ENCODE data around the gene DGKH. TPM values are rescaled to one million over a fixed set of nuclear protein-coding genes. Genes with fewer than 3 reads are reported as not detected.

The DGKH gene
- total and polyA plus RNA-seq, 2 of the 13 experiments (the other 11 are each of a cell fraction or from before 2014, with no cell fraction given) = 0.01 to 0.13 TPM

DNA sequence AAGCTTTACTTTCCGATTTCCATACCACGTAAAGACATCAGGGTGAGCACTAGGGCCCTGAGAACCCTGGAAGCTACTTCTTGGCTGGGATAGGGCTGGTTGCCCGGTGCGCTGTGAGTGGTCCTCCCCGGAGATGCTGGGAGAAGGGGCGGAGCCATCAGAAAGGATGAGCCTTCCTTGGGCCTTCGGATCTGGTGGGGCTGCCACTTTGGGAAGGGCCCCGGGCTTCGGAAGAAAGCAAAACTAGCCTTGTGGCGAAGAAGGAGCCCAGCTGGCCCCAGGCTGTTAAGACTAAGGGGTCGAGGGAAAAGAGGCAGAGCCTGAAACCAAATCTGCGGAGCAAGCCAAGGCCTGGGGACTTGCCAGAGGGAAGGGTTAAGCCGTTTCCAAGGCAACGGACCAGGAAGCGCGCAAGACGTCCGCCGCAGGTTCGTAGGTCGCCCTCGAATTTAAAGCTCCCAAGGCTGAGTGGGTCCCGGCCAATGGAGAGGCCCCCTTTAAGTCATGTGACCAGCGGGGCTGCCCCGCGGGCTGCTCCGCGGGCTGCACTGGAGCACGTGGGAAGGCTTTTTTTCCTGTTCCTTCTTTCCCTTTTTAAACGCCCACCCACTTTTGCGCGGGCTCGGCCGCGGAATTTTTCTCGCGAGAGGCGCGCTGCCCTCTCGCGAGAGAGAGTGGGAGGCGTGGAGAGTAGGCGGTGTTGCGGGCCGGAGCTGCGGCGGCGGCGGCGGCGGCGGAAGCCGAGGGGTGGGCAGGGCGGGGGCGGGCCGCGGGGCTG is 223.1 kb downstream of the DGKH start (continued):
- TF ChIP-seq CENPX (CRISPR knock-in tag; IDR thresholded peaks at IDR 0.05) (no peak), HNRNPL (IDR thresholded peaks at IDR 0.05; ENCODE audit: low read depth, low read length) (0 out of 2 replicates have a peak, but pooled peaks have one; percentile 23), MYC (CRISPR knock-in tag; IDR thresholded peaks at IDR 0.05; ENCODE audit: borderline replicate concordance) (peak; percentile 55; the same call in 1 of the 2 replicates), U2AF2 (IDR thresholded peaks at IDR 0.05; ENCODE audit: low read depth, low read length) (no peak), ZMAT3 (CRISPR knock-in tag; conservative IDR thresholded peaks at IDR 0.05) (peak; percentile 77; the same call in 1 of the 2 replicates), HES4 (CRISPR knock-in tag; IDR thresholded peaks at IDR 0.05; ENCODE audit: borderline replicate concordance) (0 out of 2 replicates have a peak, but pooled peaks have one; percentile 55), TBX2 (CRISPR knock-in tag; IDR thresholded peaks at IDR 0.05; ENCODE audit: borderline replicate concordance) (no peak), SNAI1 (CRISPR knock-in tag; IDR thresholded peaks at IDR 0.05; ENCODE audit: borderline replicate concordance) (no peak), IRF9 (CRISPR knock-in tag; IDR thresholded peaks at IDR 0.05; ENCODE audit: borderline replicate concordance) (no peak), TP53 (CRISPR knock-in tag; conservative IDR thresholded peaks at IDR 0.05) (no peak), ASH2L (IDR thresholded peaks at IDR 0.05; ENCODE audit: insufficient read length, low read depth, low read length) (peak; percentile 43), ZNF766 (CRISPR knock-in tag; IDR thresholded peaks at IDR 0.05; ENCODE audit: borderline replicate concordance) (peak; percentile 92; the same call in 1 of the 2 replicates), PRPF4 (IDR thresholded peaks at IDR 0.05; ENCODE audit: low read depth, low read length, poor library complexity, severe bottlenecking) (no peak), ATF1 (CRISPR knock-in tag; IDR thresholded peaks at IDR 0.05) (no peak), CEBPG (CRISPR knock-in tag; IDR thresholded peaks at IDR 0.05) (no peak)
- TF ChIP-seq, protein P1, sequence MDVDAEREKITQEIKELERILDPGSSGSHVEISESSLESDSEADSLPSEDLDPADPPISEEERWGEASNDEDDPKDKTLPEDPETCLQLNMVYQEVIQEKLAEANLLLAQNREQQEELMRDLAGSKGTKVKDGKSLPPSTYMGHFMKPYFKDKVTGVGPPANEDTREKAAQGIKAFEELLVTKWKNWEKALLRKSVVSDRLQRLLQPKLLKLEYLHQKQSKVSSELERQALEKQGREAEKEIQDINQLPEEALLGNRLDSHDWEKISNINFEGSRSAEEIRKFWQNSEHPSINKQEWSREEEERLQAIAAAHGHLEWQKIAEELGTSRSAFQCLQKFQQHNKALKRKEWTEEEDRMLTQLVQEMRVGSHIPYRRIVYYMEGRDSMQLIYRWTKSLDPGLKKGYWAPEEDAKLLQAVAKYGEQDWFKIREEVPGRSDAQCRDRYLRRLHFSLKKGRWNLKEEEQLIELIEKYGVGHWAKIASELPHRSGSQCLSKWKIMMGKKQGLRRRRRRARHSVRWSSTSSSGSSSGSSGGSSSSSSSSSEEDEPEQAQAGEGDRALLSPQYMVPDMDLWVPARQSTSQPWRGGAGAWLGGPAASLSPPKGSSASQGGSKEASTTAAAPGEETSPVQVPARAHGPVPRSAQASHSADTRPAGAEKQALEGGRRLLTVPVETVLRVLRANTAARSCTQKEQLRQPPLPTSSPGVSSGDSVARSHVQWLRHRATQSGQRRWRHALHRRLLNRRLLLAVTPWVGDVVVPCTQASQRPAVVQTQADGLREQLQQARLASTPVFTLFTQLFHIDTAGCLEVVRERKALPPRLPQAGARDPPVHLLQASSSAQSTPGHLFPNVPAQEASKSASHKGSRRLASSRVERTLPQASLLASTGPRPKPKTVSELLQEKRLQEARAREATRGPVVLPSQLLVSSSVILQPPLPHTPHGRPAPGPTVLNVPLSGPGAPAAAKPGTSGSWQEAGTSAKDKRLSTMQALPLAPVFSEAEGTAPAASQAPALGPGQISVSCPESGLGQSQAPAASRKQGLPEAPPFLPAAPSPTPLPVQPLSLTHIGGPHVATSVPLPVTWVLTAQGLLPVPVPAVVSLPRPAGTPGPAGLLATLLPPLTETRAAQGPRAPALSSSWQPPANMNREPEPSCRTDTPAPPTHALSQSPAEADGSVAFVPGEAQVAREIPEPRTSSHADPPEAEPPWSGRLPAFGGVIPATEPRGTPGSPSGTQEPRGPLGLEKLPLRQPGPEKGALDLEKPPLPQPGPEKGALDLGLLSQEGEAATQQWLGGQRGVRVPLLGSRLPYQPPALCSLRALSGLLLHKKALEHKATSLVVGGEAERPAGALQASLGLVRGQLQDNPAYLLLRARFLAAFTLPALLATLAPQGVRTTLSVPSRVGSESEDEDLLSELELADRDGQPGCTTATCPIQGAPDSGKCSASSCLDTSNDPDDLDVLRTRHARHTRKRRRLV (CRISPR knock-in tag; IDR thresholded peaks at IDR 0.05) = peak; percentile 78; the same call in 1 of the 2 replicates
- TF ChIP-seq, protein P2, sequence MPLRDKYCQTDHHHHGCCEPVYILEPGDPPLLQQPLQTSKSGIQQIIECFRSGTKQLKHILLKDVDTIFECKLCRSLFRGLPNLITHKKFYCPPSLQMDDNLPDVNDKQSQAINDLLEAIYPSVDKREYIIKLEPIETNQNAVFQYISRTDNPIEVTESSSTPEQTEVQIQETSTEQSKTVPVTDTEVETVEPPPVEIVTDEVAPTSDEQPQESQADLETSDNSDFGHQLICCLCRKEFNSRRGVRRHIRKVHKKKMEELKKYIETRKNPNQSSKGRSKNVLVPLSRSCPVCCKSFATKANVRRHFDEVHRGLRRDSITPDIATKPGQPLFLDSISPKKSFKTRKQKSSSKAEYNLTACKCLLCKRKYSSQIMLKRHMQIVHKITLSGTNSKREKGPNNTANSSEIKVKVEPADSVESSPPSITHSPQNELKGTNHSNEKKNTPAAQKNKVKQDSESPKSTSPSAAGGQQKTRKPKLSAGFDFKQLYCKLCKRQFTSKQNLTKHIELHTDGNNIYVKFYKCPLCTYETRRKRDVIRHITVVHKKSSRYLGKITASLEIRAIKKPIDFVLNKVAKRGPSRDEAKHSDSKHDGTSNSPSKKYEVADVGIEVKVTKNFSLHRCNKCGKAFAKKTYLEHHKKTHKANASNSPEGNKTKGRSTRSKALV (CRISPR knock-in tag; IDR thresholded peaks at IDR 0.05) = peak; percentile 90; the same call in 1 of the 2 replicates
- TF ChIP-seq, protein P3, sequence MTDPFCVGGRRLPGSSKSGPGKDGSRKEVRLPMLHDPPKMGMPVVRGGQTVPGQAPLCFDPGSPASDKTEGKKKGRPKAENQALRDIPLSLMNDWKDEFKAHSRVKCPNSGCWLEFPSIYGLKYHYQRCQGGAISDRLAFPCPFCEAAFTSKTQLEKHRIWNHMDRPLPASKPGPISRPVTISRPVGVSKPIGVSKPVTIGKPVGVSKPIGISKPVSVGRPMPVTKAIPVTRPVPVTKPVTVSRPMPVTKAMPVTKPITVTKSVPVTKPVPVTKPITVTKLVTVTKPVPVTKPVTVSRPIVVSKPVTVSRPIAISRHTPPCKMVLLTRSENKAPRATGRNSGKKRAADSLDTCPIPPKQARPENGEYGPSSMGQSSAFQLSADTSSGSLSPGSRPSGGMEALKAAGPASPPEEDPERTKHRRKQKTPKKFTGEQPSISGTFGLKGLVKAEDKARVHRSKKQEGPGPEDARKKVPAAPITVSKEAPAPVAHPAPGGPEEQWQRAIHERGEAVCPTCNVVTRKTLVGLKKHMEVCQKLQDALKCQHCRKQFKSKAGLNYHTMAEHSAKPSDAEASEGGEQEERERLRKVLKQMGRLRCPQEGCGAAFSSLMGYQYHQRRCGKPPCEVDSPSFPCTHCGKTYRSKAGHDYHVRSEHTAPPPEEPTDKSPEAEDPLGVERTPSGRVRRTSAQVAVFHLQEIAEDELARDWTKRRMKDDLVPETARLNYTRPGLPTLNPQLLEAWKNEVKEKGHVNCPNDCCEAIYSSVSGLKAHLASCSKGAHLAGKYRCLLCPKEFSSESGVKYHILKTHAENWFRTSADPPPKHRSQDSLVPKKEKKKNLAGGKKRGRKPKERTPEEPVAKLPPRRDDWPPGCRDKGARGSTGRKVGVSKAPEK (CRISPR knock-in tag; IDR thresholded peaks at IDR 0.05; ENCODE audit: borderline replicate concordance) = no peak
